NCI-H510A (cell line): ENCODE data around the gene SEMA3B.
"Not testable (repeated sequence)": the region's sequence is repeated elsewhere in the genome, so short reads cannot be mapped to it uniquely, and the experiment has no call there.

ENCODE experiments used
- DNase-seq: peaks from one replicate; lab custom pipeline; 2025; lab: John Stamatoyannopoulos, UW

The SEMA3B gene

GRCh38 chr3:50237754-50238548, 31.0 kb upstream of the SEMA3B start:
- peak; percentile 68 for DNase-seq

DNA sequence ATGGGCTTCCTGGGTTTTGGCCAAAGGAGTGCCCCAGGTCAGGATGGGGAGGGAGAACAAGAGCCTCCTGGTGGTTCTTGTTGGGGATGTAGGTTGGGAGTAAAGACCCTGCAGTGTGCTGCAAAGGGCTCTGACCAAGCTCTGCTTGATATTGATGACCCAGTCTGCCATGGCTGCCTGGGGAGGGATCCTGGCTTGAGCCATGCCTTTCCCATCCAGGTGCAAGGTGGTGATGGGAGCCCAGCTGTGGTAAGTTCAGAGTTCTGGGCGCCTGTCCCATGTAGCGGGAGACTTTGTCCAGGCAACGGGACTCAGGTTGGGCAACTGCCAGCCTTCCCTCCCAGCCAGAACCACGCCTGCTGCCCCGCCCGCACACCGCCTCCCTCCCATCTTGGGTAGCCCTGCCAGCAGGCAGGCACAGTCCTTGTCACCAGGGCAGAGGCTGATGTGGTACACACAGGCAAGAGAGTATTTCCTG, 30.4 kb upstream of the SEMA3B start:
- DNase-seq, result no peak

DNA sequence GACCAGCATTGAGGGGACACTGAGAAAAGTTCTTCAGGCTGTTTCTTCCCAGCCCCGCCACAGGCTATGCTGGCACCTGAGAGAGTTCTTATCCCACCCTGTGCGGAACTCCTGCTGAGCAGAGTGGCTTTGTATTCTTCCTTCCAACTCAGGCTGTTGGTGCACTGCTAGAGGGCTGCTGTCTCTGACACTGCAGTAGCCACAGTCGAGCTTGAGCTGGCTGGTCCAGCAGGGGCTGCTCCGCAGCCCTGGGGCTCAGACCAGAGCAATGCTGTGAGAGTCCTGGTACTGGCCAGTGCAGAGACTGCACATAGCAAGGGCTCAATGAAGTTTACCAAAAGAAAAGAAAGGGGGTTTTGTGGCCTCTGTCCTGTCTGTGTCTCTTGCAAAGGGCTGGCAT, 29.3 kb upstream of the SEMA3B start:
- DNase-seq, result no peak

DNA sequence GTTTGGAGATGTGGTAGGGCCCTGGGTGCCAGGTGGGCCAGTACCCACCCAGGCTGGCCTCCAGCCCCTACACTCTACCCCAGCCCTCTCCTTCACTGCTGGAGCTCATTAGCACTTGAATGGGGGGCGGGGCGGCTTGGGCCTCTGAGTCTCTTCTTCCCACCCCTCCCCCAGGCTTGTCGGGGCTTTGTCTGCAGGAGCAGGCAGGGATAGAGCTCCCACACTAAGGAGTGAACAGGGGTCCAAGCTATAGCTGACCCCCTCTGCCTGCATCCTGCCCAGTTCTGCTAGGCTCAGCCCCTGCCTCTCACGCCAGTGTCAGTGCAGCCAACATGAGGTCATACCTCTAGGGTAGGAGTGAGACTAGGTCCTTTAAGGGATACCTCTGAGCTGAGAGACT, 27.8 kb upstream of the SEMA3B start:
- no peak for DNase-seq

DNA sequence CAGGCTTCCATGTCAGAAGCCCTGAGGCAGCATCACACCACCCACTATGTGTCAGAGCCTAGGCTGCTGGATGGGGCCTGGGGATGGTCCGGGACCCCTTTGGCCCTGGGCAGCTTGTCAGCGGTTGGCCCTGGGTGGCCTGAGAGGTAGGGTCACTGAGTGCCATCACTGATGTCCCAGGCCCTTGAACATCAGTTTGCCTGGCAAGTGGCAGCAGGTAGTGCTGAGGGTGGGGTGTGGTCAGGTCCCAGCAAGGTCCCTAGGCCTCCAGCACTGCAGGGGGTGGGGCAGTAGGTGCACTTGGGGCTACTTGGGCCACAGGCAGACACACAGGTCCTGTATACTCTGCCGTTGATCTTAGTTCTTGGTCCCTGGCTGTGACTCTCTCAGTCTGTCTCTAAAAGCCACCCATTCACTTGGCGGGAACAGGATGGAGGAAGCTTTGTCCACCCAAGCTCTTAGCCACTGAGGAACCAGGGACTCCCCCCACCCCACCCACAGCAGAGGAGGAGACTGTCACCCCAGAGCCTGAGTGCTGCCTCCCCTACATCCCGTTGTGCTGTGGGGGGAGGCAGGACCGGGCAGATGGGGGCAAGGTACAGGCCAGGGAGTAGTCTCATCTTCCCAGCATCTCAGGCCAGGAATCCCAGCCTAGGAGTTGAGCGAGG, 27.1 kb upstream of the SEMA3B start:
- no peak for DNase-seq

DNA sequence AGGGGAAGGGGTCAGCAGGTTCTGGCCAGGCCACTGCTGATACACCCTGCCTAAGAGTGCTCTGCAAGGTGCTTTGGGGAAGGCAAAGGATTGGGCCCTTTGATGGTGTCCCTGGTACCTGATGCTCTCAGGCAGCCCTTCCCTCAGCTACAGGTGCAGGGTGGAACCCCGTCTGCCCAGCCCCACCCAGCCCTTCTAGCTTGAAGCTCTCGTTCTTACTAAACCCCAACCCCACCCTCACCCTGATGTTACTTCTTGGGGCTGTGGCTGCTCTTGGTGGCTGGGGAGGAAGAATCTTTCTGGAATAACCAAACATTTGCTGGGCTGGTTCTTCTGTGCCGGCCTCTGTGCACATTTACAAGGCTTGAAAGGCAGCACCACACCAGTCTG, 26.6 kb upstream of the SEMA3B start:
- DNase-seq, result no peak

DNA sequence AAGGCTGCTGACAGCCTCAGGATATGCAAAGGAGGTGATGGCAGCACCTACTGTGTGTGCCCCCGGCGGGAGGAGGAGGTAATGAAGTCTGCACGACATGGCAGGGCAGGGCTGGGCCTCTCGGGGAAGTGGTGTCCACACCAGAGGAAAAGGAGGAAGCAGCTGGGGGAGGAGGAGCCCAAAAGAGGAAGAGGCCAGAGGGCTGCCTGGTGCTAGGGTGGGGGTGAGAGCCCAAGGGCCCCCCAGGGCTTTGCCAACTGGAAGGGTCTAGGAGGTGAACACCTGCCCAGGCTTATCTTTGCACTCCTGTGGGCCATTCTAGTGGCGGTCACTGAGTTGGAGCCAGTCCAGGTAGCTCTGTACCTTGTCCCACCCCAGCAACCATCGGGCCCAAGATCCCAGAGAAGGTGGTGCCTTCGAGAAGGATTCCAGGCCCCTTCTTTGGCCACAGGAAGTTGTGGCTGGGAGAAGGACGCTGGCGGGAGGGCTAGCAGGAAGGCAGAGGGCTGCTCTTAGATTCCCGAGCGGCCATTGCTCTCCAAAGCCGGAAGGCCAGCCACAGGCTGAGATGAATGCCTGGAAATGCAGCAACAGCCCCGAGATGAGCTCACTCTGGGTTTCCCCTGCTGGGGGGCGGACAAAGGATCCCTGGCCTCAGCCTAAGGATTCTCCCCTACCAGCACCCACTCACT, 25.9 kb upstream of the SEMA3B start:
- no peak for DNase-seq

- no peak for DNase-seq
Measured at GRCh38 chr3:50243543-50243895, 25.4 kb upstream of the SEMA3B start.

GRCh38 chr3:50244813-50245212, 24.1 kb upstream of the SEMA3B start:
- not testable (repeated sequence) for DNase-seq

DNA sequence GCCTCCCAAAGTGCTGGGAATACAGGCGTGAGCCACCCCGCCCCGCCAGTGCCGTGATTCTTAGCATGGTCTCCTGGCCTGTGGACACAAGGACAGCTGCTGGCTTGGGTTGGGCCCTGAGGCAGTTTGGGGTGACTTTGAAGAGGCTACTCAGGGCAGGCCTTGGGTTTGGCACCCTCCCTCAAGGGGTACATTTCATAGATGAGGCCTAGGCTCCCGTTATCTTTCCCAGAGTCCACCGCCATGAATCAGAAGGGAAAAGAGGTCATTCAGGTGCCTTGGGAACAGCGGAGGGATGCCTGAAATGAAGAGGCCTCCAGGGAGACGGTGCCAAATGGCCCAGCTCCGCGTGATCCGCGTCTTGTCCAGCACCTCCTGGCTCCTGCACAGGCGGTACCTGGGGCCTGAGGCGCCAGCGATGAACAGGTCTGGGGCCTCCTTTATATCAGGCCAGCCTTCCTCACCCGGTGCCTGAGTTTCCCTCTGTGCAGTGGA, 23.6 kb upstream of the SEMA3B start:
- no peak for DNase-seq

DNA sequence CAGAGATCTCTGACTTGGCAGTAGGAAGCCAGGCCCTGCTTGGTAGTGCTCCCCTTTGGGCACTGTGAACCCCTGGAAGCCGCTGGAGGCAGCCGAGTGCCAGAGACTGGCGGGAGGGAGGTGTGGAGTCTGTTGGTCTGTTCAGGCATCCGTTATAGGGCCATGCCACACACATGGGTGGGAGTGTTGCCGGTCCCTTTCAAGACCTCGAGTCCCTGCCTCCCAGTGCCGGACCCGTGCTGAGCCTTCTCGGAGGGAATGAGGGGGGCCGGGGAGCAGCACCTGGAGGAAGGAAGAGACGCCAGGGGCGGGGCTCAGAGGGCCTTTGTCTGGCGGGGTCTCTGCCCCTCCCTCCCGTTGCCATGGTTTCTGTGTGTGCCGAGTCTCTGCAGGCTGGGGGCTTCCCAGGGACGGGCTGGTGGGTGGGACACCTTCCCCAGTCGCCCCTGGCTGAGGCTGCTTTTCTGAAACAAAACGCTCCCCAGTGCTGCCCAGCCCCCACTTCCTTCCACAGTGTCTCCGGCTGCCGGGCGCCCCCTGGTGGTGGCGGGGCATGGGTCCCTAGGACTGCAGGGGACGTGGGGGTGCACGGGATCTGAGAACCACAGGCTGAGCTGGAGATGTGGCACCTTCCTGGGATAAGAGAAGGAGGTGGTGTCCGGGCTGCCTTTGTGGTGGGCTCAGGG, 23.0 kb upstream of the SEMA3B start:
- DNase-seq, result peak; percentile 32

DNA sequence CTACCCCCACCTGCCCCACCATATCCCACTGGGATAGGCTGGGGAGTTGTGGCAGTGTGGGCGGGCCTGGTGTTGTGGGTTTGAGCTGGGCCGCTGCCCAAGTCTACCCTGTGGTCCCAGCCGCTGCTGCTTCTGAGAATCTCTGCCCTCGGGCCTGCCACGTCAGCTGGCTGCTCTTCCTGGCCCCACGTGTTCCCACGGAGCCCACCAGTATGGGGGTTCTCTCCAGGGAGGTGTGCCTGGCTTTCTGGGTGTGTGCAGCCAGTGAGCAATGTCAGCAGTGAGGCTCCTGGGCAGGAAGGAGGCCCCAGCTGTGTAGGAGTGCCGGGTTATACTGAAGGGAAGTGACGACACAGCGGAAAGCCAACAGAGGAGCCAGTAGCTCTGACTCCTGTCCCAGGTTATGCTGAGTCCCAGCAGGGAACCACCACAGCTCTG, 22.4 kb upstream of the SEMA3B start:
- DNase-seq, result no peak

GRCh38 chr3:50248387-50248786, 20.6 kb upstream of the SEMA3B start:
- DNase-seq, result no peak

DNA sequence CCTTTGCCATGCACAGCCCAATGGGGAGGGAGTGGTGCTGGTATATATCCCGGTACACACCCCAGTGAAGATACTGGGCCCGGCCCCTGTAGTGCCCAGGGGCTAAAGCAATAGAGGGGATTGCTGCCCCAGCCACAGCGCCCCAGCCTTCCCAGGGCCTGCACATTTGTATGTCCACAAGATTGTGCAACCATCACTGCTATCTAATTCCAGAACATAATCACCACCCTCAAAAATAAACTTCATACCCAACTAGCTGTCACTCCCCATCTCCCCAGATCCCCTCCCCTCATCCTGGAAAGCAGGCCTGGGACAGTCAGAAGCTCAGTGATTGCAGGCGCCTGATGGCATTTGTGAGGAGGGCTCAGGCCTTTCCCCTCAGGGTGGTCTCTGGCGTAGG, 19.5 kb upstream of the SEMA3B start:
- DNase-seq, result no peak

DNA sequence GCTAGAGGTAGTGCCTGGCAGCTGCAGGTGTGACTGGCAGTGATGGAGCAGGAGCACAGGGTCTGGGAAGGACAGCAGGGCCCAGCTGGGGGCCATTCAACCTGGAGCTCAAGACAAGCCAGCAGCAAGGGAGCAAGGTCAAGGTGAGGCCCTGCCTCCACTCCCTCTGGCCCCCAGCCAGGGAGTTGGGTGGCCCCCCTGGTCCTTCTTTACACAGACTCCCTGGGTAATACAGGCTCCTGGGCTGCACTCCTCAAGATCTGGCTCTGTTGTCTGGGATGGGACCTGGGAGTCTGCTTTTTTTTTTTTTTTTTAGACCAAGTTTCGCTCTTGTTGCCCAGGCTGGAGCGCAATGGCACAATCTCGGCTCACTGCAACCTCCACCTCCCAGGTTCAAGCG, 18.4 kb upstream of the SEMA3B start:
- DNase-seq, result no peak

- no peak for DNase-seq
Measured at GRCh38 chr3:50251220-50251619, 17.7 kb upstream of the SEMA3B start.

DNA sequence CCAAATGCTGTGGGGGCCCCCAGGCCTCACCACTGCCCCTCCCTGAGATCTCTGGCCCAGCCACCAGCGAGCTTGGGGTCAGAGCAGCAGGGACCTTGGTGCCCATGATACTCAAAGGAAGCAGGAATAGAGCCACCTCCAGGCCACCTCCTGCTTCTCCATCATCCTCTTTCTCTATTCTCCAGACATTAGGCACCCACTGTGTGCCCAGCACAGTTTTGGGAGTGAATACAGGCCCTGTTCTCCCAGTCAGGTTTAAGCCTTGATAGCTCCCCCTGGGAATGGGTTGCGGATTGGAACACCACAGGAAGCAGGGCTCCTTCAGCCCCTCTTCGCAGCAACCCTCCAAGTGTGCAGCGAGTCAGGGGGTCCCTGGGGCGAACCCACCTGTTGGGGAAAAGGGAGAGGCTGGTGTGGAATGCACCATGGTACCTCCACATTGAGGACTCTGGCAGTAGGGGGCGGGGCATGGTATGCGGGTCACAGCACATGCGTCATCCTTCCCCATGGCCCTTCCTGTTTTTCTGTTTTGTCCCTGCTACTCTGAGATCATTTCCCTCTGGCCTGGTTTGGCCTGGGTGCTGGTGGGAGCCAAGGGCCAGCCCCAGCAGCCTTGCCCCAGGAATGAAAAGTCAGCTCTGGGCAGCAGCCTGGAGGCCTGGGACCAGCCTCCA, 14.2 kb upstream of the SEMA3B start:
- no peak for DNase-seq

- DNase-seq, result no peak
Measured at GRCh38 chr3:50255251-50255615, 13.7 kb upstream of the SEMA3B start.

DNA sequence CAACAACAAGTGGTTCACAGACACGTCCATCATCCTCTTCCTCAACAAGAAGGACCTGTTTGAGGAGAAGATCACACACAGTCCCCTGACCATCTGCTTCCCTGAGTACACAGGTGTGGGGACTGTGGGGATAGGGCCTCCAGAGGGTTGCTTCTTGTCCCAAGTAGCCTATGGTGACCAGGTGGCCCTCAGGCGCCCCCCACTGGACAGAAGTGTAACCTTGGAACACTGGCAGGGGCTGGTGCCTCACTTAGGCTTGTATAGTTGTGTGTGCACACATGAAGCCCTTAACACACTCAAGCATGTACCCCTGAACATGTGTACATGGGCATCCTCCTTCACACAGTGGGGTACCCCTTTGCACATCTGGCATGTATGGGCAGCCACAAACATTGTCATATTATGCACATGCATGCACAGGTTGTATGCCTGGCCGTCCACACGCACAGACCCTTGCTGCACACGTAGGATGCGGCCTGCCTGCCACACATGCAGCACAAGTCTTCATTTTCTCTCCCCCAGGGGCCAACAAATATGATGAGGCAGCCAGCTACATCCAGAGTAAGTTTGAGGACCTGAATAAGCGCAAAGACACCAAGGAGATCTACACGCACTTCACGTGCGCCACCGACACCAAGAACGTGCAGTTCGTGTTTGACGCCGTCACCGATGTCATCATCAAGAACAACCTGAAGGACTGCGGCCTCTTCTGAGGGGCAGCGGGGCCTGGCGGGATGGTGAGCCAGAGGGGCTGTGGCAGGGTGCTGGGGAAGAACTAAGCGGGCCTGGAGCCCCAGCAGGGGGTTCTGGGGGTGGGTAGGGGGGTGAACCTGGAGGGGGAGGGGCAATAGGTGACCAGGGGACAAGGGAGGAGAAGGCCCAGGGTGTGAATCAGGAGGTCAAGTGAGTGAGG, 11.7 kb upstream of the SEMA3B start:
- peak; percentile 15 for DNase-seq

- DNase-seq, result no peak
Measured at GRCh38 chr3:50258029-50258680, 10.8 kb upstream of the SEMA3B start.
